ENCODE data around the gene SNAP29.

The SNAP29 gene

DNA sequence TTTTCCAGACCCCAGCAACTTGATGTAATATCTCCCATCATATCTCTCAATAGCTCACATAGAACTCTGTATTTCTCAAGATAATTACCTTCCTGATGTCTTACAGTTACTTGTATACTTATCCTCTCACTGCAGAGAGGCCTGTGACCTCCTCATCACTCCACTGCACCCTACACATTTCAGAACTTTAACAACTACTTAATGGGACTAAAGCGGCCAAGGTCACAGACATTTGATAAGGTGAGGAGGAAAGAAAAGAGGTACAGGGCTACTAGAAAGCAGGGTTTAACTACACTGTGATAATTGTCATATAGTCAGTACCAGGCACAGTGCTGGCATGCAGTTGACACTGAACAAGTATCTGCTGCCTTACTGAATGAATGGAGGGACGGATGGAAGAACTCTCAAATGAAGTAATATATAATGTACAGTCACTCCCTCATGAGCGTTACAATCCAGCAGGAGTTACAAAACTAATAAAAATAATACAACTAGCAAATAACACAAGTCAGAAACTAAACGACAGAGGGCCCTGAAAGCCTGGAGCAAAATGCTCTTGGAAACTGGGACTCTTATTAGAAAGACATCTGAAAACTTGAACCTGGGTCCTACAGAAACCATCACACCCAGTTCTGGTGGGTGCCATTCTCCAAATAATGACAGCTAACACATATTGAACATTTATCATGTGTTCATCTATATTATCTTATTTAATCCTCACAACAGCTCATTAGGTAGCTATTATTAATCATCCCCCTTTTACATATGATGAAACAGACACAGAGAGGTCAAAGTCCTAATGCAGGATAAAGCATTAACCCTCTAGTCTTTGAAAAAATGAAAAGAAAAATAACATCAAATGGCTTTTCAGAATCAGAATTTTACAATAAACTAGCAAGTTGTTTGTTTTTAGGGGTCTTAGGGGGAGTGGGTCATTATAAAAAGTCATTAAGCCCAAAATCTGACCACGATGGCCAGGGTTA lies 14.5 kb upstream of the SNAP29 start:
- Mint-ChIP-seq H3K27ac (no peak overlapping the region), H3K27me3 (no peaks in the 10 kb centered on the region), H3K9me3 (no peaks in the 10 kb centered on the region), H3K4me3 (no peak overlapping the region), H3K4me1 (peaks cover 26 to 41% of the 10 kb centered on the region in 2 donors), H3K36me3 (peaks cover 0 to 7% of the 10 kb centered on the region in 2 donors)
- no peak for DNase-seq
- no peak for ATAC-seq (replicated peaks)

DNA sequence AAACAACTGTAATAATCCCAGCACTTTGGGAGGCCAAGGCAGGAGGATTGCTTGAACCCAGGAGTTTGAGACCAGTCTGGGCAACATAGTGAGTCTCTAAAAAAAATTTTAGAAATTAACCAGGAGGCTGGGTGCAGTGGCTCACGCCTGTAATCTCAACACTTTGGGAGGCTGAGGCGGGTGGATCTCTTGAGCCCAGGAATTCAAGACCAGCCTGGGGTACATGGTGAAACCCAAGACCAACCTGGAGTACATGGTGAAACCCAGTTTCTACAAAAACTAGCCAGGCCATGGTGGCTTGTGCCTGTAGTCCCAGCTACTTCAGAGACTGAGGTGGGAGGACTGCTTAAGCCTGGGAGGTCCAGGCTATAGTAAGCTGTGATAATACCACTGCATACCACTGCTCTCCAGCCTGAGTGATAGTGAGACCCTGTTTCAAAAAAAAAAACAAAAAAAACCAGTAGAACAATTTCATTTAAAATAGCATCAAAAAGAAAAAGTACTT lies 11.4 kb upstream of the SNAP29 start:
- H3K4me3 Mint-ChIP-seq, result no peak overlapping the region
- DNase-seq (no peak), ATAC-seq (replicated peaks) (no peak)
- no peaks in the 10 kb centered on the region for H3K27me3 Mint-ChIP-seq
- peaks cover 13 to 25% of the 10 kb centered on the region in 2 donors for H3K4me1 Mint-ChIP-seq
- H3K27ac Mint-ChIP-seq, result no peak overlapping the region
- no peaks in the 10 kb centered on the region for H3K9me3 Mint-ChIP-seq
- no peaks in the 10 kb centered on the region for H3K36me3 Mint-ChIP-seq

DNA sequence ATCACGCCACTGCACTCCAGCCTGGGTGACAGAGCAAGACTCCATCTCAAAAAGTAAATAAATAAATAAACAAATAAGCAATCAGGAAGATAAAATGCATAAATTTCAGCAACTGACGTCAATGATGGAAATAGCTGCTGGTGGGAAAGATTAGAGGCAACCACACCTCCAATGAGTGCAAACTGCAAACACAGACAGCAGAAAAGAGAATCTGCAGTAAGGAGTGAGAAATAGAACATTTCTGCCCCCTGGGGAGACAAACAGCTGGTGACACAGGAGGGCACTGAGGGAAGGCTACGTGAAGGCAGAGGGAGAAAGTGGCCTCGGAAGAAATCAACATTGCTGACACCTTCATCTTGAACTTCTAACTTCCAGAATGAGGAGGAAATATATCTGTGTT lies 6.7 kb upstream of the SNAP29 start:
- peaks cover 0 to 3% of the 10 kb centered on the region in 2 donors for H3K36me3 Mint-ChIP-seq
- H3K9me3 Mint-ChIP-seq, result no peaks in the 10 kb centered on the region
- peaks cover 31 to 53% of the 10 kb centered on the region in 2 donors for H3K4me1 Mint-ChIP-seq
- H3K27me3 Mint-ChIP-seq, result no peaks in the 10 kb centered on the region
- H3K27ac Mint-ChIP-seq, result peak overlapping the region; percentile 11
- H3K4me3 Mint-ChIP-seq, result no peak overlapping the region
- DNase-seq (no peak), ATAC-seq (replicated peaks) (no peak)

DNA sequence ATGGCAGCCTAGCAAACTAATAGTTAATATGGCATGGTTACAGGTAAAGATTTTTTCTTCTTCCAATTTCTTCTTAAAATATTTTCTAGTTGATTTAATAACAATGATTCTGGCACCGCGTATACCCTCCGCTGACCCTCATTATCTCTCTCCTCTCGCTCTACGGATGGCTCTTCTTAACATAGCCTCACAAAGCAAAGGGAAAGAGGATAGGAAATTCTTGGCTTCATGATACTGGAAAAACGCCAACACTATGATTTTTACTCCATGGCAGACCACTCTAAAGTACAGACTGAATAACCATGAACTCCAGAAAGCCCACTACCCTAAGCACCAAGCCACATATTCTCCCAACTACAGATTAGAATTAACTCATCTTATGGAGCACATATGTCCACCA lies 6.3 kb upstream of the SNAP29 start:
- no peak for ATAC-seq (replicated peaks)
- Mint-ChIP-seq H3K27ac (no peak overlapping the region), H3K27me3 (no peaks in the 10 kb centered on the region), H3K9me3 (no peaks in the 10 kb centered on the region), H3K4me3 (no peak overlapping the region), H3K36me3 (peaks cover 0 to 3% of the 10 kb centered on the region in 2 donors), H3K4me1 (peaks cover 36 to 55% of the 10 kb centered on the region in 2 donors)
- DNase-seq, result no peak

DNA sequence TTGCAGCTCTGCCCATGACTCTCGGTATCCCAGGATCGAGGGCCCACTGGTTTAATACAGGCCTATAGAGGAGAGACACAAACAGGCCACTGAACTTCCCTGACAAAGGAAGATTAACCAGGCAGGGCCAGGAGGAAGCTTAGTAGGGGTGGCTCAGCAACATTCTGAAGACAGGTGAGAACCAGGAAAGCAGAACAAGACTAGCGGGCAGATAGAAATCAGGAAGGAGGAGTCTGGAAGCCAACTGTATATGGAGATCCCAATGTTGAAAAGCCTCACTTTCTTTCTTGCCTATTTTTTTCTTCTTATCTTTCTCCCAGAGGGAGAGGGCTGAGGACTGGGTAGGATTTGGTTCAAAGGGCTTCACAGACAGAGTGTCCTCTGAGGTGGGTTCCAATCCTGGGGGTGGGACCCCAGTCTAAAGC lies 5.6 kb upstream of the SNAP29 start:
- Mint-ChIP-seq H3K9me3 (no peaks in the 10 kb centered on the region), H3K27ac (peak overlapping the region; percentile 34), H3K4me1 (peaks cover 40 to 57% of the 10 kb centered on the region in 2 donors), H3K36me3 (peaks cover 0 to 3% of the 10 kb centered on the region in 2 donors), H3K27me3 (no peaks in the 10 kb centered on the region), H3K4me3 (no peak overlapping the region)
- DNase-seq (no peak), ATAC-seq (replicated peaks) (no peak)

DNA sequence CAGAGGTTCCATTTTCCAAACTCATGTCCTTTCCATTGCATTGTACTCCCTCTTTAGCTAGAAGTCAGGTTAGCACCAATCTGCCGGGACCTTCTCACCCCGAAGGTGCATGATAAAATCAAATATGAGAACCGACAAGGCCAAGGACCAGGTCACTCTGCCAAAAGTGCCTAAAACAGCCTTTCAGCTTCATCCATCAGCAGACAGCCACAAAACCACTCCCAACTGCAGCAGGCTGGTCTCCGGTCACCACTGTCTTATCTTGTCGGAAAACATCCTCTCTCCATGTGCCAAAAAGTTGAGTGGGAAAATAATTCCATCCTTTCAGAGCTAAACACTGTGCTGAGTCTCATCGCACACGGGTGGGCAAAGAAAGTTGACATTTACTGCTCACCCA lies 1.6 kb upstream of the SNAP29 start:
- H3K4me1 Mint-ChIP-seq, result peaks cover 40 to 58% of the 10 kb centered on the region in 2 donors
- peak overlapping the region; percentile 82 to 83 for H3K4me3 Mint-ChIP-seq
- ATAC-seq (replicated peaks) (no peak), DNase-seq (no peak)
- H3K9me3 Mint-ChIP-seq, result no peaks in the 10 kb centered on the region
- no peak overlapping the region for H3K27ac Mint-ChIP-seq
- H3K27me3 Mint-ChIP-seq, result no peaks in the 10 kb centered on the region
- H3K36me3 Mint-ChIP-seq, result peaks cover 0 to 7% of the 10 kb centered on the region in 2 donors

DNA sequence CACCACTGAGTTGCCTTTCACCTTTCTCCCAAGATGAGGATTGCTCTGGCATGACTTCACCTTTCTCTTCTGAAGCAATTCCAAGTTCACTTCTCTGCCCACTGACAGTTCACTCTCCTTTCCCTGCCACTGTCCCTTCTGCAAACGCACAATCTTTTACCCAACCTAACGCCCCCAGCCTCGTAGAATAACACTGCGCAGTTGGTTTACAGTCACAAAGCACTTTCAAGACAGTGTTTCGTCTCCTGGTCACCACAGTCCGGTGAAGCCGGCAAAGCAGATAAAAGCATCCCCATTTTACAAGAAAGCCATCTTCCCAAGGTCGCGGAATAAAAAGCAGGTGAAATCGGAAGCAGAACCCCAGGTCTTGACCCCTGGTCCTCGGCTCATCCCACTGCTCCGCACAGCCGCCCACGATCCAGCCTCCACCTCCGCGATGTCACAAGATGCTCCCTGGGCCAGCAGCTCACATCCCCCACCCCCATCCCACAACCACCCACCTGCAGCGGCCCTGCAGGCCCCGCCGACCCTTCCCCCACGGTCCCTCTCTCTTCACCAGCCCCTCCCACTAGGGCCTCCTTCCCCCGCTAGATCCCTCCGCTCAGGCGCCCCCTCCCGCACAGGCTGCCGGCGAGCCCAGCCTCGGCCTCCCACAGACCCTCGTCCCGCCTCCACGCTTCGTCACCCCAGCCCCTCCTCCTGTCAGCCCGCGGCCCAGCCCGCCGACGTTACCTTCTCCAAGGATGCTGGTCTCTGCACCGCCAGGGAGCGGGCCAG lies 781 bp upstream of the SNAP29 start:
- no peaks in the 10 kb centered on the region for H3K27me3 Mint-ChIP-seq
- H3K27ac Mint-ChIP-seq, result peak overlapping the region; percentile 80
- peak overlapping the region; percentile 82 to 83 for H3K4me3 Mint-ChIP-seq
- peaks cover 34 to 55% of the 10 kb centered on the region in 2 donors for H3K4me1 Mint-ChIP-seq
- peaks cover 2 to 11% of the 10 kb centered on the region in 2 donors for H3K36me3 Mint-ChIP-seq
- DNase-seq (peak; percentile 70), ATAC-seq (replicated peaks) (peak; percentile 55 to 63)
- H3K9me3 Mint-ChIP-seq, result no peaks in the 10 kb centered on the region

DNA sequence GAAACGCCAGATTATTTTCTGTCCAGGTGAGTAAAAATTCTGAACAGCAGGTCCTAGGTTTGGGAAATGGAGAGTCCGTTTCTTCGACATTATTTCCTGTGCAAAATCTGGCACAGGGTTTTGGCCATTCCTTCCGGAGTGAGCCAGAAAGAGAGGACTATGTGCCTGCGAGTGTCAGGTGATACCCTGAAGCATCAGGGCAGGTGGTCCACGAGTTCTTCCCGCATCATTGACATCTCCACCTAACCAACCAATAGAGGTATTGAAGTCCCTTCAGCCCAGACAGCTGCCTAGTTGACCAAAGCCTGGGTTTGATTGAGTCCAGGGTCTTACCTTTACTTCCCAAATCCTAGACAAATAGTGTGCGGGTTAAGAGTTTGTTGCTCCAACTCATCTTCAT lies 808 bp downstream of the SNAP29 start:
- Mint-ChIP-seq H3K27ac (peak overlapping the region; percentile 83), H3K4me3 (peak overlapping the region; percentile 82 to 83), H3K4me1 (peaks cover 26 to 49% of the 10 kb centered on the region in 2 donors), H3K9me3 (no peaks in the 10 kb centered on the region), H3K27me3 (no peaks in the 10 kb centered on the region), H3K36me3 (peaks cover 10 to 22% of the 10 kb centered on the region in 2 donors)
- DNase-seq, result no peak
- no peak for ATAC-seq (replicated peaks)

DNA sequence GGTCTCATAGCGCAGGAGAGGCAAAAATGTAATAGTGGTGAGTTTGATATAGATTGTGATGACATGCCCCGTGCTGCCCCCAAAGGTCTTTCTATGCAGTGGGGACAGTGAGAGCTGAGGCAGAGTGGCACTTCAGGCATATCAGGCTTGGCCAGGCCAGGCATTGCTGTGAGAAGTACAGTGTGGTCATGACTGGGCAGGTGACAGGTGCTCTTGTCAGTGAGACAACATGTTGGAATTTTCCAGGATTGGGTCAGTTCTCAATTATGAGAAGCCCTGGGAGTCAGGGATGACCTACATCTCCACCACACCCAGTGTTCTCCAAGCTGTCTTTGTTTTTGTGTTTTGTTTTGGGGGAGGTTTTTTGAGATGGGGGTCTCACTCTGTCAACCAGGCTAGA lies 3.7 kb downstream of the SNAP29 start:
- peaks cover 15 to 35% of the 10 kb centered on the region in 2 donors for H3K4me1 Mint-ChIP-seq
- H3K27me3 Mint-ChIP-seq, result no peaks in the 10 kb centered on the region
- H3K9me3 Mint-ChIP-seq, result no peaks in the 10 kb centered on the region
- DNase-seq (no peak), ATAC-seq (replicated peaks) (no peak)
- no peak overlapping the region for H3K4me3 Mint-ChIP-seq
- H3K36me3 Mint-ChIP-seq, result peaks cover 10 to 21% of the 10 kb centered on the region in 2 donors
- no peak overlapping the region for H3K27ac Mint-ChIP-seq

DNA sequence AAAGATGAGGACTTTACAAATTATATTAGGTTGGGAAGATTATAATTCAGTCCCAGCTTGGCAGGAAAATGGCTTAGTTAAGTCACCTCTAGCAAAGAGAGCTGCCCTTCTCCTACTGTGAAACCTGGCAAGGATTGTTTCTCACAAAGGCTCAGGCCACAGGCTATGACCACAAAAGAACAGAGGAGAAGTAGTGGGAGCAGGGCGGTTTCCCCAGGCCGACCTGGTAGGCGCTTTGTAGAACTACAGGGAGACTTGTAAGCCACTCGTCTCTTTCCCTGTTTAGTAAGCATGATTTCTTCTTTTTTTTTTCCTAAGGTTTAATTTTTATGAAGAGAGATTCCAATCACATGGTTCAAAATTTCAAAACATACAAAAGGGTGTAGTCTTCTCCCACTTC lies 4.6 kb downstream of the SNAP29 start:
- ATAC-seq (replicated peaks) (no peak), DNase-seq (no peak)
- H3K36me3 Mint-ChIP-seq, result peaks cover 10 to 22% of the 10 kb centered on the region in 2 donors
- no peaks in the 10 kb centered on the region for H3K27me3 Mint-ChIP-seq
- peaks cover 11 to 31% of the 10 kb centered on the region in 2 donors for H3K4me1 Mint-ChIP-seq
- H3K4me3 Mint-ChIP-seq, result no peak overlapping the region
- H3K9me3 Mint-ChIP-seq, result no peaks in the 10 kb centered on the region
- H3K27ac Mint-ChIP-seq, result no peak overlapping the region

DNA sequence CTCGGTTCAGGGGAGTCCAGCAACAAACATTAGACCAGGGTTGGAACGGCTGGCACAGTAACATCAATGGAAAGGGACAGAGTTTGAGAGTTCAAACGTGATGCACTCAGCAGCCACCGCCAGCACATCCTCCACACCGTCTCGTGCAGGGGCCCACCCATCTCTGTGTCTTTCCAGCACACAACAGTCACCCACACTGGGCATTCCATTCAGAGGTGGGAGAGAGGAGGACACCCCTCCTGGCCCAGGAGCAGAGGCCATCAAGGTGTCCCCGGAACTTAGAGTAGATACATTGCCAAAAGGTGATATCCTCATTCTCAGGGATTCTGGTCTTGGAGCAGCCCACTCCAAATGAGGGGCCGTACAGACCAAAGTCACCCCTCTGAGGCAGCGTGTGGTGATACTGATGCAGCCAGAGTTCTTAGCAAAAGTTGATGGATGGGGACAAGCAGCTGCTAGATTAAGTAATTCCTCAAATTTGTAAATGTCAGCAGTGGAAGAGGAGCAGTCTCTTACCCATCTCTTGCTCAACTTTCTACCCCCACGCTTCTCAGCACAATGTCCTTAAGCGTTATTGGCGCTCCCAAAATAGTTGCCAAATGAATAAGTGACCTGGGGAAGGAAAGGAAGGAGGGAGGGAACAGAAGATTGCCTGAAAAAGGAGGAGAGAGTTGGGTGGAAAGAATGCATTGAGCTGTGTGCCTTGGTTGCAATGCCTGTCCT lies 5.5 kb downstream of the SNAP29 start:
- no peak overlapping the region for H3K4me3 Mint-ChIP-seq

DNA sequence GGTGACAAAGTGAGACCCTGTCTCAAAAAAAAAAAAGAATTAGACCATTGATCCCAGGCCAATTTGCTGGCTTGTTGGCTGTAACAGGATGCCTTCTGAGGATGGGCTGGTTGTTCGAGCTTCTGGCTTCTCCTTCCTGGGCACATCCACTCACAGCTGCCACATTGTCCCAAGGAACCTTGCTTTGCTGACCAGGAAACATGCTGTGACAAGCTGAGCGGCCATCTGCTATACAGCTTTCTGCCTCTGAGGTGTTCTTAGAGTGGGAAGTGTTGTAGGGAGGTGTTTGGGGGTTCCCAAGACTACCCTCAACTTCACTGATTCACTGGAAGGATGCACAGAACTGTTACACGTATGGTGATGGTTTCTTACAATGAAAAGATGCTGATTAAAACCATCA lies 6.5 kb downstream of the SNAP29 start:
- peaks cover 19 to 33% of the 10 kb centered on the region in 2 donors for H3K36me3 Mint-ChIP-seq

More for the DNA sequence above, 5.5 kb downstream of the SNAP29 start:
- peaks cover 11 to 31% of the 10 kb centered on the region in 2 donors for H3K4me1 Mint-ChIP-seq
- H3K9me3 Mint-ChIP-seq, result no peaks in the 10 kb centered on the region
- DNase-seq (no peak), ATAC-seq (replicated peaks) (no peak)
- peaks cover 19 to 29% of the 10 kb centered on the region in 2 donors for H3K36me3 Mint-ChIP-seq
- H3K27ac Mint-ChIP-seq, result no peak overlapping the region
- no peaks in the 10 kb centered on the region for H3K27me3 Mint-ChIP-seq

DNA sequence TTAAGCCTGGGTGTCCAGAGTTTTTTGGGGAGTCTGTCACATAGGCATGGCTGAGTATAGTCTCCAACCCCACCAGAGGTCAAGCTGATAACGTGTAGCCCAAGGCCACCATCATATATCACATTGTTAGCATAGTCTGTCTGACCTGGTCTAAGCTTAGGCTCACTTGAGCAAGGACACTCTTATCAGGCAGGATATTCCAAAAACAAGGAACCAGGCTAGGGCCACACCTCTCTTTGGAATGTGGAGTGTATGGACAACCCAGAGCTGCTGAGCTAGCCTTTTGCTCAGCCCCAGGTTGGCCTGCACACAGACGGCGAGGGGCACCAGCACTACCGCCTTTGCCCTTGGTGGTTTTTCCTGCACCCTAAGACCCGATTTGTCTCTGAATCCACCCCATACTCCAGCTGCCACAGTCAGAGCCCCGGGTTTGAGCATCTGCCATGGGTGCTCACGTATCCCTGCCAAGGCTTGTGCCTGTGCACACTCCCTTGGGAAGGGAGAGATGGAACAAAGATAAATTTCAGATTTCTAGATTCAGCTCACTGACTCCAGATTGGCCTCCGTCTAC lies 7.2 kb downstream of the SNAP29 start:
- peaks cover 8 to 24% of the 10 kb centered on the region in 2 donors for H3K4me1 Mint-ChIP-seq
- no peak overlapping the region for H3K4me3 Mint-ChIP-seq
- H3K27ac Mint-ChIP-seq, result no peak overlapping the region
- H3K9me3 Mint-ChIP-seq, result no peaks in the 10 kb centered on the region
- H3K36me3 Mint-ChIP-seq, result peaks cover 19 to 38% of the 10 kb centered on the region in 2 donors
- ATAC-seq (replicated peaks) (no peak), DNase-seq (no peak)
- no peaks in the 10 kb centered on the region for H3K27me3 Mint-ChIP-seq

More for the DNA sequence above, 6.5 kb downstream of the SNAP29 start:
- Mint-ChIP-seq H3K4me1 (peaks cover 8 to 24% of the 10 kb centered on the region in 2 donors), H3K4me3 (no peak overlapping the region), H3K27me3 (no peaks in the 10 kb centered on the region), H3K9me3 (no peaks in the 10 kb centered on the region), H3K27ac (no peak overlapping the region)
- no peak for ATAC-seq (replicated peaks)
- no peak for DNase-seq

All from stimulated activated naive B cell treated with anti-CD40 and anti-IgM and Interleukin-4, amounts not matched to agents 10 μg/mL and 1 μg/mL and 100 μg/mL, for 72 hours (primary cell).